GM19238 (cell line): ENCODE data around the gene ATP1B2.
"Not testable (repeated sequence)": the region's sequence is repeated elsewhere in the genome, so short reads cannot be mapped to it uniquely, and the experiment has no call there.

Source experiments
- DNase-seq: peaks from one replicate; pipeline ENCODE4 v3.0.0; 2011; ENCODE audit warnings: low spot score; ENCODE audit not compliant: insufficient read length

The ATP1B2 gene

GRCh38 chr17:7634384-7634783, 16.3 kb upstream of the ATP1B2 start:
- no peak for DNase-seq

GRCh38 chr17:7636163-7636562, 14.6 kb upstream of the ATP1B2 start:
- DNase-seq = no peak

GRCh38 chr17:7640783-7641182, 9.9 kb upstream of the ATP1B2 start:
- DNase-seq = no peak

GRCh38 chr17:7641635-7642034, 9.1 kb upstream of the ATP1B2 start:
- DNase-seq = not testable (repeated sequence)

GRCh38 chr17:7644775-7645174, 6.0 kb upstream of the ATP1B2 start:
- DNase-seq = no peak

- DNase-seq = no peak
Observed at GRCh38 chr17:7646457-7646856, 4.3 kb upstream of the ATP1B2 start.

GRCh38 chr17:7647018-7647417, 3.7 kb upstream of the ATP1B2 start:
- no peak for DNase-seq

- DNase-seq = no peak
Observed at GRCh38 chr17:7651097-7651664, 455 bp downstream of the ATP1B2 start.

GRCh38 chr17:7651665-7652387, 1.1 kb downstream of the ATP1B2 start:
- DNase-seq = no peak

GRCh38 chr17:7652388-7653356, 1.9 kb downstream of the ATP1B2 start:
- no peak for DNase-seq

GRCh38 chr17:7654832-7655540, 4.3 kb downstream of the ATP1B2 start:
- no peak for DNase-seq

GRCh38 chr17:7655541-7655840, 4.8 kb downstream of the ATP1B2 start:
- no peak for DNase-seq

- DNase-seq = no peak
Observed at GRCh38 chr17:7656958-7657609, 6.4 kb downstream of the ATP1B2 start.

- DNase-seq = no peak
Observed at GRCh38 chr17:7667656-7668406, 17.1 kb downstream of the ATP1B2 start.

- DNase-seq = no peak
Observed at GRCh38 chr17:7668482-7668881, 17.8 kb downstream of the ATP1B2 start.

- no peak for DNase-seq
Observed at GRCh38 chr17:7673239-7673638, 22.5 kb downstream of the ATP1B2 start.

- no peak for DNase-seq
Observed at GRCh38 chr17:7674934-7675333, 24.2 kb downstream of the ATP1B2 start.

- DNase-seq = no peak
Observed at GRCh38 chr17:7676533-7676932, 25.8 kb downstream of the ATP1B2 start.

- DNase-seq = no peak
Observed at GRCh38 chr17:7677388-7678067, 26.8 kb downstream of the ATP1B2 start.
